Osteocyte (in vitro differentiated cells): ENCODE data around the gene IFT122. TPM values are rescaled to one million over a fixed set of nuclear protein-coding genes. Genes with fewer than 3 reads are reported as not detected.
"Not testable (repeated sequence)": the region's sequence is repeated elsewhere in the genome, so short reads cannot be mapped to it uniquely, and the experiment has no call there.

Experiments
- DNase-seq: peaks from one replicate; pipeline ENCODE4 v3.0.0; 2021; ENCODE audit warnings: mixed read lengths; ENCODE audit not compliant: unreplicated experiment; ENCODE audit errors: extremely low spot score
- H3K27ac Mint-ChIP-seq: one replicate; pipeline ENCODE4 v1.8.0; 2021; ENCODE audit warnings: mild to moderate bottlenecking, mixed read lengths; ENCODE audit not compliant: unreplicated experiment
- H3K27me3 Mint-ChIP-seq: one replicate; pipeline ENCODE4 v1.8.0; 2021; ENCODE audit warnings: mixed read lengths; ENCODE audit not compliant: unreplicated experiment
- H3K36me3 Mint-ChIP-seq: one replicate; pipeline ENCODE4 v1.8.0; 2021; ENCODE audit warnings: mixed read lengths; ENCODE audit not compliant: unreplicated experiment
- H3K4me1 Mint-ChIP-seq: one replicate; pipeline ENCODE4 v1.8.0; 2021; ENCODE audit warnings: mixed read lengths; ENCODE audit not compliant: unreplicated experiment
- H3K4me3 Mint-ChIP-seq: one replicate; pipeline ENCODE4 v1.8.0; 2021; ENCODE audit warnings: mild to moderate bottlenecking, moderate library complexity, mixed read lengths; ENCODE audit not compliant: unreplicated experiment
- H3K9me3 Mint-ChIP-seq: one replicate; pipeline ENCODE4 v1.8.0; 2021; ENCODE audit warnings: mixed read lengths; ENCODE audit not compliant: unreplicated experiment
- CTCF ChIP-seq: fragments of 200-600 bp; sonication (generic); IDR thresholded peaks from 2 replicates; pipeline ENCODE4 v1.5.0; 2021; ENCODE audit warnings: antibody characterized with exemption, mild to moderate bottlenecking, moderate library complexity
- total RNA-seq: library from RNA; stranded (reverse); gene quantifications from 2 replicates; pipeline ENCODE4 v1.2.1, GENCODE V29; 2021

The IFT122 gene
- total RNA-seq, 1 donor from 2014 or later = 25.9 TPM

- no peak for TF ChIP-seq CTCF
- peaks cover 2% of the 10 kb centered on the region for H3K4me1 Mint-ChIP-seq
- H3K27ac Mint-ChIP-seq = no peak overlapping the region
- no peak overlapping the region for H3K4me3 Mint-ChIP-seq
- DNase-seq = no peak
- no peaks in the 10 kb centered on the region for H3K27me3 Mint-ChIP-seq
- H3K9me3 Mint-ChIP-seq = no peaks in the 10 kb centered on the region
- peaks cover 18% of the 10 kb centered on the region for H3K36me3 Mint-ChIP-seq
Measured at GRCh38 chr3:129514110-129514509, 74.1 kb downstream of the IFT122 start.

GRCh38 chr3:129514563-129514962 lies 74.5 kb downstream of the IFT122 start:
- peaks cover 2% of the 10 kb centered on the region for H3K4me1 Mint-ChIP-seq
- H3K36me3 Mint-ChIP-seq = peaks cover 18% of the 10 kb centered on the region
- H3K9me3 Mint-ChIP-seq = no peaks in the 10 kb centered on the region
- no peak overlapping the region for H3K4me3 Mint-ChIP-seq
- no peaks in the 10 kb centered on the region for H3K27me3 Mint-ChIP-seq
- TF ChIP-seq CTCF = no peak
- no peak for DNase-seq
- no peak overlapping the region for H3K27ac Mint-ChIP-seq

- H3K4me1 Mint-ChIP-seq, H3K4me3 Mint-ChIP-seq, H3K9me3 Mint-ChIP-seq, H3K27ac Mint-ChIP-seq, H3K27me3 Mint-ChIP-seq, DNase-seq: not testable (repeated sequence)
- peaks cover 21% of the 10 kb centered on the region for H3K36me3 Mint-ChIP-seq
Measured at GRCh38 chr3:129515108-129515820, 75.2 kb downstream of the IFT122 start.

- peaks cover 18% of the 10 kb centered on the region for H3K36me3 Mint-ChIP-seq
- H3K9me3 Mint-ChIP-seq, H3K27ac Mint-ChIP-seq, H3K4me3 Mint-ChIP-seq, H3K4me1 Mint-ChIP-seq, DNase-seq, H3K27me3 Mint-ChIP-seq: not testable (repeated sequence)
Measured at GRCh38 chr3:129515821-129516432, 75.9 kb downstream of the IFT122 start.

- Mint-ChIP-seq H3K9me3 (no peaks in the 10 kb centered on the region), H3K4me3 (no peak overlapping the region), H3K36me3 (peaks cover 15% of the 10 kb centered on the region), H3K4me1 (peaks cover 4% of the 10 kb centered on the region), H3K27ac (no peak overlapping the region), H3K27me3 (no peaks in the 10 kb centered on the region)
- TF ChIP-seq CTCF = no peak
- no peak for DNase-seq
Measured at GRCh38 chr3:129517516-129517915, 77.5 kb downstream of the IFT122 start.

- Mint-ChIP-seq H3K4me1 (peaks cover 4% of the 10 kb centered on the region), H3K9me3 (no peaks in the 10 kb centered on the region), H3K36me3 (peaks cover 11% of the 10 kb centered on the region), H3K27me3 (no peaks in the 10 kb centered on the region), H3K4me3 (no peak overlapping the region), H3K27ac (no peak overlapping the region)
- no peak for TF ChIP-seq CTCF
- no peak for DNase-seq
Measured at GRCh38 chr3:129518038-129518561, 78.1 kb downstream of the IFT122 start.
